ENCODE results near the gene CASKIN1.

GRCh38 chr16:2174396-2175131 is 21.8 kb downstream of the CASKIN1 start:
- no peak for TF ChIP-seq RFX5 (IDR thresholded peaks at IDR 0.05)
- TF ChIP-seq JUN (IDR thresholded peaks at IDR 0.05), result no peak
- no peak for TF ChIP-seq CTCF (IDR thresholded peaks at IDR 0.05)
